Measurements from ENCODE around the gene RNF152.

DNA sequence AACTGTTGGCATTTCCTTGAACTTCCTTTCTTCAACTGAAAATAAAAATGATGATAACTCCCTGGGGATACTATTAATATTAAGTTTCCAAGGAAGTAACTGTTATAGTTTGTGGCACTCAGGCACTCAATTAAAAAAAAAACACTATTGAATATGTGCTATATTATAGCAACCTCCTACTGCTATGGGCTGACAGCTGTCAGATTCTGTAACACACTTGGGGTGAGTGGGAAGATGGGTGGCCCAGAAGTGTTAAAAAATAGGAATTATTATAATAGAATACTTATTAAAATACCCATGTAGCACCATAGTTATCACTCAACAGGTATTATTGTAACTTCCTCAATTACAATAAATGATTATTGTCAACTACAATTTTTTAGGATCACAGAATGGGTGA lies 130.9 kb downstream of the RNF152 start:
- TF ChIP-seq NFYB (CRISPR knock-in tag; IDR thresholded peaks at IDR 0.05) = no peak
- TF ChIP-seq ATF7 (IDR thresholded peaks at IDR 0.05) = no peak
- no peak for TF ChIP-seq ATF7 (CRISPR knock-in tag; IDR thresholded peaks at IDR 0.05)
- TF ChIP-seq NR3C1 (CRISPR knock-in tag; IDR thresholded peaks at IDR 0.05) = no peak
- no peak for TF ChIP-seq GABPA (IDR thresholded peaks at IDR 0.05; ENCODE audit: low read depth, low read length)
- no peak for TF ChIP-seq GABPA (CRISPR knock-in tag; IDR thresholded peaks at IDR 0.05; ENCODE audit: low read depth)
